ENCODE measurements around the gene USP20. TPM values are rescaled to one million over a fixed set of nuclear protein-coding genes. Genes with fewer than 3 reads are reported as not detected.

USP20 gene
- total and polyA plus RNA-seq, 10 of the 15 experiments (the other 5 are each of a cell fraction or from before 2014, with no cell fraction given) = 0.66 to 23.3 (median 11.0) TPM

GRCh38 chr9:129823935-129824601, 11.2 kb upstream of the USP20 start, which contains the start of gene TOR1A (continued):
- no peak for TF ChIP-seq ZNF592 (IDR thresholded peaks at IDR 0.05)
- TF ChIP-seq BACH1 (IDR thresholded peaks at IDR 0.05; ENCODE audit: borderline replicate concordance) = peak; percentile 62; the same call in 1 of the 2 replicates
- TF ChIP-seq HDGF (IDR thresholded peaks at IDR 0.05) = peak; percentile 82; the same call in 1 of the 2 replicates
- TF ChIP-seq CHD1 (IDR thresholded peaks at IDR 0.05; ENCODE audit: low read depth, low read length) = no peak
- TF ChIP-seq DPF2 (IDR thresholded peaks at IDR 0.05) = 0 out of 2 replicates have a peak, but pooled peaks have one; percentile 39
- TF ChIP-seq RUNX3 (IDR thresholded peaks at IDR 0.05; ENCODE audit: low read length) = peak; percentile 74
- peak; percentile 86 for TF ChIP-seq SIX5 (IDR thresholded peaks at IDR 0.05; ENCODE audit: low read depth, low read length, severe bottlenecking)
- TF ChIP-seq MTA2 (IDR thresholded peaks at IDR 0.05; ENCODE audit: low read depth) = no peak; the same call in 1 of the 2 replicates
- TF ChIP-seq BHLHE40 (IDR thresholded peaks at IDR 0.05; ENCODE audit: borderline replicate concordance in 1 of 2, low read depth in 2 of 2, low read length in 1 of 2) = peak in 1 of 2 experiments; percentile 67; a peak in 2 of 4 replicates
- TF ChIP-seq, protein P1, sequence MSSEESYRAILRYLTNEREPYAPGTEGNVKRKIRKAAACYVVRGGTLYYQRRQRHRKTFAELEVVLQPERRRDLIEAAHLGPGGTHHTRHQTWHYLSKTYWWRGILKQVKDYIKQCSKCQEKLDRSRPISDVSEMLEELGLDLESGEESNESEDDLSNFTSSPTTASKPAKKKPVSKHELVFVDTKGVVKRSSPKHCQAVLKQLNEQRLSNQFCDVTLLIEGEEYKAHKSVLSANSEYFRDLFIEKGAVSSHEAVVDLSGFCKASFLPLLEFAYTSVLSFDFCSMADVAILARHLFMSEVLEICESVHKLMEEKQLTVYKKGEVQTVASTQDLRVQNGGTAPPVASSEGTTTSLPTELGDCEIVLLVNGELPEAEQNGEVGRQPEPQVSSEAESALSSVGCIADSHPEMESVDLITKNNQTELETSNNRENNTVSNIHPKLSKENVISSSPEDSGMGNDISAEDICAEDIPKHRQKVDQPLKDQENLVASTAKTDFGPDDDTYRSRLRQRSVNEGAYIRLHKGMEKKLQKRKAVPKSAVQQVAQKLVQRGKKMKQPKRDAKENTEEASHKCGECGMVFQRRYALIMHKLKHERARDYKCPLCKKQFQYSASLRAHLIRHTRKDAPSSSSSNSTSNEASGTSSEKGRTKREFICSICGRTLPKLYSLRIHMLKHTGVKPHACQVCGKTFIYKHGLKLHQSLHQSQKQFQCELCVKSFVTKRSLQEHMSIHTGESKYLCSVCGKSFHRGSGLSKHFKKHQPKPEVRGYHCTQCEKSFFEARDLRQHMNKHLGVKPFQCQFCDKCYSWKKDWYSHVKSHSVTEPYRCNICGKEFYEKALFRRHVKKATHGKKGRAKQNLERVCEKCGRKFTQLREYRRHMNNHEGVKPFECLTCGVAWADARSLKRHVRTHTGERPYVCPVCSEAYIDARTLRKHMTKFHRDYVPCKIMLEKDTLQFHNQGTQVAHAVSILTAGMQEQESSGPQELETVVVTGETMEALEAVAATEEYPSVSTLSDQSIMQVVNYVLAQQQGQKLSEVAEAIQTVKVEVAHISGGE (CRISPR knock-in tag; IDR thresholded peaks at IDR 0.05) = peak; percentile 56; the same call in 1 of the 2 replicates
- TF ChIP-seq MXI1 (IDR thresholded peaks at IDR 0.05; ENCODE audit: low read depth, low read length) = peak; percentile 82; the same call in 1 of the 2 replicates
- TF ChIP-seq NR2F1 (conservative IDR thresholded peaks at IDR 0.05) = no peak
- TF ChIP-seq NFIC (IDR thresholded peaks at IDR 0.05; ENCODE audit: low read depth, low read length) = no peak
- no peak for TF ChIP-seq SUZ12 (IDR thresholded peaks at IDR 0.05; ENCODE audit: unreplicated experiment)
- peak; percentile 89 for TF ChIP-seq FOXK2 (IDR thresholded peaks at IDR 0.05)
- peak; percentile 66 for TF ChIP-seq KLF5 (IDR thresholded peaks at IDR 0.05; ENCODE audit: partially characterized antibody)
- TF ChIP-seq CREB1 (IDR thresholded peaks at IDR 0.05; ENCODE audit: low read depth) = peak; percentile 69; the same call in 1 of the 2 replicates
- TF ChIP-seq SMC3 (IDR thresholded peaks at IDR 0.05; ENCODE audit: borderline replicate concordance, low read length) = no peak
- peak; percentile 86 for TF ChIP-seq NBN (IDR thresholded peaks at IDR 0.05)
- peak; percentile 52; the same call in 1 of the 2 replicates for TF ChIP-seq CBFB (IDR thresholded peaks at IDR 0.05; ENCODE audit: low read depth)
- no peak for TF ChIP-seq CTCF (IDR thresholded peaks at IDR 0.05 in 2 of 3, conservative IDR thresholded peaks at IDR 0.05 in 1 of 3; ENCODE audit: control insufficient read depth in 2 of 3, extremely low read depth in 1 of 3, insufficient read depth in 1 of 3, low read depth in 3 of 3, low read length in 3 of 3)
